T-helper 17 cell (primary cell): ENCODE data around the gene NEK6. TPM values are rescaled to one million over a fixed set of nuclear protein-coding genes. Genes with fewer than 3 reads are reported as not detected.
A peak's percentile ranks its signal among the peaks of the same experiment; 100 is the strongest.

Source experiments
- ATAC-seq: fragments of 150-1000 bp; cut with Tn5 transposase; 2 replicates; pipeline ENCODE4 v1.10.0; 2021; ENCODE audit warnings: mild to moderate bottlenecking, moderate library complexity
- DNase-seq, 3 donors: peaks; one replicate each; pipeline versions ENCODE4 v3.0.0 to v3.0.0-alpha.2; 2020 to 2021
- H3K9me3 ChIP-seq: one replicate; pipeline ENCODE4 v1.7.0; 2013; ENCODE audit warnings: low read length, mild to moderate bottlenecking; ENCODE audit not compliant: control insufficient read depth, poor library complexity, severe bottlenecking
- H3K27ac Mint-ChIP-seq: one replicate; pipeline ENCODE4 v1.8.0; 2022; ENCODE audit warnings: mild to moderate bottlenecking, moderate library complexity, mixed read lengths
- H3K27me3 Mint-ChIP-seq: one replicate; pipeline ENCODE4 v1.8.0; 2022; ENCODE audit warnings: mixed read lengths
- H3K36me3 Mint-ChIP-seq: one replicate; pipeline ENCODE4 v1.8.0; 2022; ENCODE audit warnings: low read depth, mixed read lengths
- H3K4me1 Mint-ChIP-seq: one replicate; pipeline ENCODE4 v1.8.0; 2022; ENCODE audit warnings: mild to moderate bottlenecking, mixed read lengths
- H3K4me3 Mint-ChIP-seq: one replicate; pipeline ENCODE4 v1.8.0; 2022; ENCODE audit warnings: mild to moderate bottlenecking, moderate library complexity, mixed read lengths
- total RNA-seq, 4 donors: library from RNA in 2 of 4; stranded (reverse) in 2 of 4; gene quantifications; one replicate each; pipeline ENCODE4 v1.2.3 and lab custom pipeline; 2022 to 2026

The NEK6 gene
- total RNA-seq, 2 donors from 2014 or later: 7.8 to 12.7 TPM

DNA sequence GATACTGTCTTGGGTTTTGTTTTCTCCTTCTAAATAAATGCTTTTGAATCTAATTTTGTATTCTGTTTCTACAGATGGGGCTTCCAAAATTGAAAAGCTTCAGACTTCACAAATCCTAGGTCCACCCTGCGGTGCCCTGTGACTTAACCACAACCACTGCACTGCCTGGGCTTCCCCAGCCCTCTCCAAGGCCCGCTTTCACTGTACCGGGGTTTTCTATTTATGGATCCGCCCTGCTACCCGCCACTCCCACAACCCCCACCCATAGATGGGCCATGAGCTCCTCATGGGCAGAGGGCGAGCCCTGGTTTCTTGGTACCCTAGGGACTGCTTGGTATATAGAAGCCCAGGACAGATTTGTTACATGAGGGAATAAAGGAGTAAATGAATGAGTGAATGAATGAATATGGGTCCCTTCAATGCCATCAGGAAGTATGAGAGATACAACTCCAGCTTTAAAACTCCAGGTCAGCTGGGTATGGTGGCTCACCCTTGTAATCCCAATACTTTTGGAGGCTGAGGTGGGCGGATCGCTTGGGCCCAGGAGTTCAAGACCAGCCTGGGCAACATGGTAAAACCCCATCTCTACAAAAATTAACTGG is 39.8 kb upstream of the NEK6 start:
- peak; percentile 42 for ATAC-seq
- Mint-ChIP-seq H3K4me1 (peaks cover 42% of the 10 kb centered on the region), H3K4me3 (no peak overlapping the region), H3K36me3 (no peaks in the 10 kb centered on the region), H3K27ac (peak overlapping the region; percentile 71), H3K27me3 (no peaks in the 10 kb centered on the region)
- no peak for DNase-seq
- no peaks in the 10 kb centered on the region for H3K9me3 ChIP-seq

DNA sequence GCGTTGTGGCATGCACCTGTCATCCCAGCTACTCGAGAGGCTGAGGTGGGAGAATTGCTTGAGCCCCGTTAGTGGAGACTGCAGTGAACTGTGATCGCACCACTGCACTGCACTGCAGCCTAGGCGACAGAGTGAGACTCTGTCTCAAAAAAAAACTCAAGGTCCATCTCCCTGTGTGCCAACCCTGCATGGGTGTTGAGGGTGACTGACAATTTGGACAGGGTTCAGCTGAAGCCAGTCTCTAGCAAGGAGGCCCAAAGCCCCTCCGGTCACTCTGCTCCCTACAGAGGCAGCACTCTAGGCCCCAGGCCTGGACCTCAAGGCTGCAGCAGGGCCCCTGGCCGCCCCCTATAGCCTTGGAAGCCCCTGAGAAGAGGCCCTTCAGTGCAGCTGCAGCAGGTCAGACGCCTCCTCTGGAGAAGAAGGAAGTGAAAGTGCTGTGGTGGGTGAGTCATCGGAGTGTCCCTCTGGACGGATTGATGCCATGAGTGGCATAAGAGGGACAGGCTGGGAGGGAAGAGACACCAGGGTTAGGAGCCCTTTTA is 39.2 kb upstream of the NEK6 start:
- no peak overlapping the region for H3K4me3 Mint-ChIP-seq
- DNase-seq (no peak), ATAC-seq (peak; percentile 54)
- H3K4me1 Mint-ChIP-seq: peaks cover 42% of the 10 kb centered on the region
- no peaks in the 10 kb centered on the region for H3K9me3 ChIP-seq
- H3K36me3 Mint-ChIP-seq: no peaks in the 10 kb centered on the region
- H3K27ac Mint-ChIP-seq: peak overlapping the region; percentile 71
- H3K27me3 Mint-ChIP-seq: no peaks in the 10 kb centered on the region

DNA sequence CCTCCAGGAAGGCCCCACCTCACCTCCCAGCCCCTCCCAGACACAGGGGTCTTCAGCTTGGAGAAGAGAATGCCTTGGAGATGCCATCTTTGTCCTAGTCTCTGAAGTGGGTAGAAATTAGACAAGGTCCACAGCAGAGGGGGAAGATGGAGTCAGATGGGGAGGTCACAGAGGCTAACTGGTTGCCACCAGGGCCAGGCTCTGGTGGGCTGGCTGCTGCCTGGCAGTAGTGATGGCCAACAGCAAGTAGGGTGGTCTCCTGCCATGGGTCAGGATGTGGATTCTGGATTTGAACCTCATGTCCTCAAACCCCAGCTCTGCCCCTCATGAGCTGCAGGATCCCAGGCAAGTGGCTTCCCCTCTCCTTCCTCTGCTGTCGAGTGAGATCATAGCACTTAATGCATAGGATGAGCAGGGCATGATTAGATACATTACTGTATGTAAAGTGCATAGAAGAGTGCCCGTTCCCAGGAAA is 38.7 kb upstream of the NEK6 start:
- no peaks in the 10 kb centered on the region for H3K9me3 ChIP-seq
- H3K4me3 Mint-ChIP-seq: no peak overlapping the region
- ATAC-seq: no peak
- H3K27me3 Mint-ChIP-seq: no peaks in the 10 kb centered on the region
- no peak overlapping the region for H3K27ac Mint-ChIP-seq
- no peak for DNase-seq
- no peaks in the 10 kb centered on the region for H3K36me3 Mint-ChIP-seq
- peaks cover 42% of the 10 kb centered on the region for H3K4me1 Mint-ChIP-seq

DNA sequence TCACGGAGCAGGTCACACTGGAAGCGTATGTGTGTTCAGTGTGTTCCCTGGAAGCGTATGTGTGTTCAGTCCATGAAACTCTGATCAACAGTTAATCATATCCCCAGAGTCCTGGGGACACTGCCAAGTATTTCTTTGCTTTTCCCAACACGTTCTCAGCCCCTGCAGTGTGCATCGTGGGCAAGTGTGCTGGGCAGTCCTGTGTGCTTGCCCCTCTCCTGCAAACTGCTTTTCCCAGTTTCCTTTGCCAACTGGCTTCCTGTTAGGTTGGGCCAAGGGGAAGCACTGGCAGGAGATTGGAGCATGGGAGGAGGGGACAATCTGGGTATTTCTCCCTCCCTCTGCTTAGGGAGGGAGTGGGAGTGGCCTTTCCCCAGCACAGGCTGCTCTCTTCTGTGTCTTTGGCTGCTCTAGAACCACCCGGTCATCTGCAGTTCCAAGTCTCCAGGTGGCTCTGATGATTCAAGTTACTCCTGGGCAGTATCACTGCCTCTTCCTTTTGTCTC is 36.8 kb upstream of the NEK6 start:
- no peaks in the 10 kb centered on the region for H3K9me3 ChIP-seq
- no peak overlapping the region for H3K4me3 Mint-ChIP-seq
- peaks cover 39% of the 10 kb centered on the region for H3K4me1 Mint-ChIP-seq
- H3K27ac Mint-ChIP-seq: no peak overlapping the region
- DNase-seq: no peak
- peaks cover 5% of the 10 kb centered on the region for H3K27me3 Mint-ChIP-seq
- peaks cover 3% of the 10 kb centered on the region for H3K36me3 Mint-ChIP-seq
- ATAC-seq: no peak

DNA sequence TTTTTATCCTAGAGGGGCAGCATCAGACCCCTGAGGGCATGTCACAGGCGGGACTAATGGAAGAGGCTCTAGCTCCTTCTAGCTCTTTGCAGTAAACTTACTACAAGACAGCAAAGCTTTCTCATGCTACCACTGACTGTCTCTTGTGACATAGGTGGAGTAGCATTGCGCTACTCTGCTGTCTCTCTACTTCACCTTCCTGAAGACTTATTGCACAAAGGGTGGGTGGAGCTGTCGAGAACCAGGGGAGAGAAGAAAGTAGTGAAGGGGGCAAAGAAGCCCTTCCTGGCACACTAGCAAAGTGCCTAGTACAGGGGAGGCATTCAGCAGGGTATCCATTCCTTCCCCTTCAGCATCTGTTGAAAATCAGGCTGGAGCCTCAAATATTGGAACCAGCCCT is 36.1 kb upstream of the NEK6 start:
- ATAC-seq: no peak
- peaks cover 3% of the 10 kb centered on the region for H3K36me3 Mint-ChIP-seq
- no peak overlapping the region for H3K27ac Mint-ChIP-seq

DNA sequence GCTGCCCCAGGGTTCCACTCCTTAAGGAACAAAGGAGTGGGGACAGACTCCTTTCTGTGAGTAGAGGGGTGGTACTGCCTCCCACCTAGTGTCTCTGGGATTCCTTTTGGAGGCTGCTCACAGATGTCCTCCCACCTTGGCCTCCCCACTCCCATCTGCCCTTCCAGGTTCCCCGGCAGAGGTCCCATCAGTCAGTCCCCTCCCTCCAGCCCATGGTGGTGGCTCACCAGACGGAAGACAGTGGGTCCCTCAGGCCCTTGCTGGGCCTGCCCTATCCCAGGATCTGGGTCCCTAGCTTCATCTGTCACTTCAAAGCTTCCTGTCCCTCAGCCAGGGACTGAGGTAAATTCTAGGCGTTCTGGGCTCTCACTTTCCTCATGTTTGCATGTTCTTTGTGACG is 35.6 kb upstream of the NEK6 start:
- ATAC-seq: no peak

More for the DNA sequence above, 36.1 kb upstream of the NEK6 start:
- Mint-ChIP-seq H3K4me3 (no peak overlapping the region), H3K4me1 (peaks cover 35% of the 10 kb centered on the region), H3K27me3 (peaks cover 5% of the 10 kb centered on the region)
- no peak for DNase-seq
- H3K9me3 ChIP-seq: no peaks in the 10 kb centered on the region

DNA sequence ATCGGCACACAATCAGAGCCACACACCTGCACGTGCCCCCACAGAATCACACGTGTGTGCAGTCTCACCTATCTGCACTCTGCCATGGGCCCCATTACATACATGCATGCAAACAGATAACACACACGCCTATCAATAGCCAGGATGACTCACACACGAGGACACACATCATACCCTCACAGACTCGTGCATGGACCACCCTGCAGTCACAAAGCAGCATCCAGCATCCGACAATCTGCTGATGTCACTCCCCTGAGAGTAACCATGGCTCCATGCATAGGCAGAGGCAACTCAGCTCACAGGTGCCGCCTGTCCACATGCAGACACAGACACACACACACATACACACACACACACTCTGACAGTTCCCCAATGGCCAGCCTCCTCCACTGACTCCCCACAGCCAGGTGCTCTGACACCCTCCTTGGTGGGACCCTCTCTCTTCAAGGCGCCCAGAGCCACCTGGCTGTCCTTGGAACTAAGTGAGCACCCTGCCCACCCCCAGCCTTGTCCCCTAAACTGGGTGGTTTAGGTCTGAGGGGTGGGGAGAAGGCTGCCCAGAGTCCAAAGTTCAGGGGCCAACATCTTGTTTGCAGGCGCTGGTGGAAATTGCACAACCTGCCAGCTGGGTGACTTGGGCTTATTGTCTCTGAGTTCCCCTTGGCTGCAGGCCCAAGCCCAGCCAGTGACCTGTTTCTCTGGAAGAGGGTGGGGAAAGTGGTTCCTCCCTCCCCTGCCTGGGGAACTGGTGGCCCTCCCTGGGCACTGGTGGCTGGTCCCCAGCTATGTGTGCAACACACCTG is 34.6 kb upstream of the NEK6 start:
- no peak for ATAC-seq
- H3K4me1 Mint-ChIP-seq: peaks cover 21% of the 10 kb centered on the region
- DNase-seq: no peak
- H3K27ac Mint-ChIP-seq: no peak overlapping the region
- H3K27me3 Mint-ChIP-seq: peaks cover 5% of the 10 kb centered on the region
- H3K9me3 ChIP-seq: no peaks in the 10 kb centered on the region
- H3K36me3 Mint-ChIP-seq: peaks cover 3% of the 10 kb centered on the region
- no peak overlapping the region for H3K4me3 Mint-ChIP-seq

More for the DNA sequence above, 35.6 kb upstream of the NEK6 start:
- Mint-ChIP-seq H3K36me3 (peaks cover 3% of the 10 kb centered on the region), H3K4me3 (no peak overlapping the region), H3K27me3 (peaks cover 5% of the 10 kb centered on the region), H3K27ac (no peak overlapping the region), H3K4me1 (peaks cover 32% of the 10 kb centered on the region)
- DNase-seq: no peak
- no peaks in the 10 kb centered on the region for H3K9me3 ChIP-seq

DNA sequence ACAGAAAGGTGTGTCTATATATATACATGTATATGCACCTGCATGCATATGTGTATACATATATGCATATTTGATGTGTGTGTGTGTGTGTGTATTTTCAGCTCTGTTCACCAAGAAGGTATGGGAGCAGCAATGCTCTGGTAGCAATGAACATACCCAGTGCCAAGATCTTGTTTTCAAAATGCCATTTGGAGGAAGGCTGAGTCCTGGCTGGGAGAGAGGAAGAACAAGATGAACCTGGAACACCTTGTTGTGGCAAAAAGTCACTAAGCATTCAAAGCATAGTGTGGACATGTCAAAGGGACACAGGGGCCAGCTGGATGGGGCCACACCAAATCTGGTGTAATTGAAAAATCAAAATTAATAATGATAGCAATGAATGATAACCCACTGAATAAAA is 31.8 kb upstream of the NEK6 start:
- Mint-ChIP-seq H3K4me3 (no peak overlapping the region), H3K4me1 (peaks cover 9% of the 10 kb centered on the region), H3K36me3 (peaks cover 3% of the 10 kb centered on the region), H3K27me3 (peaks cover 5% of the 10 kb centered on the region), H3K27ac (no peak overlapping the region)
- H3K9me3 ChIP-seq: no peaks in the 10 kb centered on the region
- no peak for ATAC-seq
- DNase-seq: no peak

DNA sequence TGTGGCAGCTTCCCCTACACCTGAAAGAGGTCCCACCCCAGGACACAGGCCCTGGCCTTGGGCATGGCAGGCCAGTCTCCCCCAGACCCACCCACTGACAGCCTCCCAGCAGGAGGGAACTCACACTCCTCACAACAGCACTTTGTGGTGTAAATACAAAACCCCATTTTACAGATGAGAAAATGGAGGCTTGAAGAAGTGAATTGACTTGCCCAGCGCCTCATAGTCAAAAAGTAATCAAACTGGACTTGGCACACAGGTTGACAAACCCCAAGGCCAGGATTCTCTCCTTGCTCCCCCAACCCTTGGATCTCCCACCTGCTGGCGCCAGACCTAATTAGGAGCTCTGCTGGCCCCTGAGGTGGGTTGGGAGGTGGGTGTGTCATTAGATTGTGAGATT is 29.2 kb upstream of the NEK6 start:
- Mint-ChIP-seq H3K4me3 (no peak overlapping the region), H3K4me1 (peaks cover 9% of the 10 kb centered on the region), H3K36me3 (peaks cover 3% of the 10 kb centered on the region), H3K27ac (no peak overlapping the region), H3K27me3 (peaks cover 5% of the 10 kb centered on the region)
- ATAC-seq: no peak
- no peaks in the 10 kb centered on the region for H3K9me3 ChIP-seq
- DNase-seq: no peak

DNA sequence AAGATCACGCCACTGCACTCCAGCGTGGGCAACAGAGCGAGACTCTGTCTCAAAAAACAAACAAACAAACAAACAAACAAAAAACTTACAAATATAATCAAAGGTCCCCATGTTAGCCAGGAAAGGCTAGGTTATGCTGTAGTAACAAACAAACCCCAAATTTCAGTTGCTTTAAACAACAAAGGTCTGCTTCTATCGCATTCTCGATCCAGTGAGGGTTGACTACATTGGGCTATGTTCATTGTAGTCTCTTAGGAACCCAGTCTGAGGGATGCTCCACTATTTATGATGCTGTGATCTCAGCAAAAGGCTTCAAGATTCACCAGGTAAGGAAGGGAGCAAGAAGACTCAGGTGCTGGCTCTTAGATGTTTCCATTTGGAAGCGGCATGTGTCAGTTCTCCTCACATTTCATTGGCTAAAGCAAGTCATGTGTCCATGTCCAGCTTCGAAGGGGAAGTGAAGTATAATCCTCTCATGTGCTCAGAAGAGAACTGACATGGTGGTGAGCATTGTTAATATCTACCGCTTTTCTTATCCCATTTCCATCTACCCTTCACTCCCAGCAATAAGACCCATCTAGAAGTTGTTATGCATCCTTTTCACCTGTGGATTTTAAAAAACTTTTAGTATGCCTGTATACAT is 26.5 kb upstream of the NEK6 start:
- DNase-seq (no peak), ATAC-seq (no peak)
- Mint-ChIP-seq H3K4me3 (no peak overlapping the region), H3K27ac (no peak overlapping the region), H3K4me1 (peaks cover 1% of the 10 kb centered on the region), H3K36me3 (no peaks in the 10 kb centered on the region), H3K27me3 (no peaks in the 10 kb centered on the region)
- no peaks in the 10 kb centered on the region for H3K9me3 ChIP-seq

DNA sequence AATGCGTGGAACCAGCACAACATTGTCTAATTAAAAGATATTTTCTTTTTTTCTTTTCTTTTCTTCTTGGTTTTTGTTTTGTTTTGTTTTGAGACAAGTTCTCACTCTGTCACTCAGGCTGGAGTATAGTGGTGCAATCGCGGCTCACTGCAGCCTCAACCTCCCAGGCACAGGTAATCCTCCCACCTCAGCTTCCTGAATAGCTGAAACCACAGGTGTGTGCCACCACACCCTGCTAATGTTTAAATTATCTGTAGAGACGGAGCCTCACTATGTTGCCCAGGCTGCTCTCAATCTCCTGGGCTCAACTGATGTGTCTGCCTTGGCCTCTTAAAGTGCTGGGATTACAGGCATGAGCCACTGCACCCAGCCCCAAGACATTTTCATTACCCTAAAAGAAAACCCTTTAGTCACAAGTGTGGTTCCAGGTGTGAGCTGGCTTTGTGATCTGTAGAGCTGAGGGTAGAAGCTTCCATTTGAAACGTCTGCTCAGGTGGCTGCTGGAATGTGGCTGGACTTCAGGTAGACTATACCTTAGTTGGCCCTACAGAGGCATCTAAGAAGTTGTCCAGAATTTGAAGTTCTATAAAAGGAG is 19.1 kb upstream of the NEK6 start:
- peak; percentile 74 for ATAC-seq
- no peak for DNase-seq
- no peaks in the 10 kb centered on the region for H3K27me3 Mint-ChIP-seq
- H3K27ac Mint-ChIP-seq: peak overlapping the region; percentile 1
- H3K4me1 Mint-ChIP-seq: peaks cover 21% of the 10 kb centered on the region
- peak overlapping the region; percentile 10 for H3K4me3 Mint-ChIP-seq
- H3K9me3 ChIP-seq: no peaks in the 10 kb centered on the region
- H3K36me3 Mint-ChIP-seq: no peaks in the 10 kb centered on the region

DNA sequence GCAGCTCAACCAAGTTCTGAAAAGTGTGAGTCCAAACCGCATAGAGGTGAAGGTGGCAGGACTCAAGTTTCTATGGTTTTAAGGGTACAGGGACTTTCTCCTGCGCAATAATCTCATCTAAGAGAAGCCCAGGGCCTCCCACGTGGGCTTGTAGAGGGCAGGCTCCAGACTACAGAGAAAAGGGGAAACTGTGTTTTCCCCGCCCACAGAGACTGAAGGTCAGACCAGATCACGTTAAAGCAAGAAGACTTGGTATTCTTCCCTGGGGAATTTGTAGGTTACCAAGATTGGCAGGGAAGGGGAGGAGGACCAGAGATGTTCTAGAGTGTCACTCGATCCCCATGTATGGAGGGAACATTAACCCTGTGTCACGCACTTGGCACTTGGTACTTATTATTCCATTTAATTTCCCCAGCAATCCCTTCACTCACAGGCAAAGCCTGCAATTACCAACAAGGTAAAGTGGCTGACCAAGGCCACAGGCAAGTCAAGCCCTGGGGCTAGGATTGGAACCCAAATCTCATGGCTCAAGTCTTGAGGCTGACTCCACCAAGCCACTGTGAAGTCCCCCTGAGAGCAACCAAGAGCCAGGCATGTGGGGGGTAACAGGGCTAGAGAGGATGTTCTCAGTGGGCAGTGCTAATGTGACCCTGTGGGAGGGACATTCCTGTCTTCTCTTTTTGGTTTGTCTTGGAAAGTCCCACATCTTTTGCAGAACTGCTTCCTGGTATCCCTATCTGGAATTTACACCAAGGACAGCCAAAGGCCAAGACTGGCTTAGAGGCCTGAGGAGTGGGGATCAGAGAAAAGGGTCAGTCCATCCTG is 18.3 kb upstream of the NEK6 start:
- H3K9me3 ChIP-seq: no peaks in the 10 kb centered on the region
- Mint-ChIP-seq H3K4me1 (peaks cover 21% of the 10 kb centered on the region), H3K27ac (peak overlapping the region; percentile 47), H3K36me3 (no peaks in the 10 kb centered on the region), H3K27me3 (no peaks in the 10 kb centered on the region), H3K4me3 (peak overlapping the region; percentile 22)
- ATAC-seq (peak; percentile 66), DNase-seq (no peak)
